ENCODE results near the gene TMTC2. TPM values are rescaled to one million over a fixed set of nuclear protein-coding genes. Genes with fewer than 3 reads are reported as not detected.

TMTC2 gene
- total and polyA plus RNA-seq, 10 of the 15 experiments (the other 5 are each of a cell fraction or from before 2014, with no cell fraction given): 0.14 to 9.7 (median 1.2) TPM

GRCh38 chr12:83075471-83075870 lies 388.8 kb downstream of the TMTC2 start:
- TF ChIP-seq ATF7 (IDR thresholded peaks at IDR 0.05; ENCODE audit: low read depth): no peak
- no peak for TF ChIP-seq SMAD5 (IDR thresholded peaks at IDR 0.05; ENCODE audit: low read depth)
- no peak for TF ChIP-seq DPF2 (IDR thresholded peaks at IDR 0.05)
- no peak for TF ChIP-seq SMARCA5 (IDR thresholded peaks at IDR 0.05)
- no peak for TF ChIP-seq POLR2AphosphoS5 (IDR thresholded peaks at IDR 0.05; ENCODE audit: low read length)
- TF ChIP-seq STAT3 (IDR thresholded peaks at IDR 0.05; ENCODE audit: low read depth, low read length): no peak
- TF ChIP-seq ZBTB40 (IDR thresholded peaks at IDR 0.05; ENCODE audit: borderline replicate concordance): no peak
- no peak for TF ChIP-seq E2F8 (IDR thresholded peaks at IDR 0.05; ENCODE audit: low read depth, partially characterized antibody)
- no peak for TF ChIP-seq STAT1 (conservative IDR thresholded peaks at IDR 0.05)
- TF ChIP-seq SIN3A (IDR thresholded peaks at IDR 0.05; ENCODE audit: low read depth, low read length): no peak
- 50% methylated on average over 1 of the region's 1 CpG for WGBS (ENCODE audit: insufficient coverage, insufficient replicate concordance, low lambda C conversion rate, missing lambda C conversion rate)

More at GRCh38 chr12:83075471-83075870, 388.8 kb downstream of the TMTC2 start:
- intact Hi-C loops (cut with micrococcal nuclease; ENCODE audit: unreplicated experiment) (no loop called here), in situ Hi-C loops (cut with MboI) (no loop called here)
- Histone ChIP-seq H2AFZ (ENCODE audit: control insufficient read depth, low read depth, low read length) (no peak overlapping the region), H3K36me3 (ENCODE audit: control insufficient read depth in 2 of 2, insufficient read depth in 2 of 2, low read length in 1 of 2) (no peaks in the 10 kb centered on the region), H3K4me3 (no peak overlapping the region), H3K9me3 (replicated peaks; ENCODE audit: control insufficient read depth, insufficient read depth, low read length) (no peaks in the 10 kb centered on the region), H3K27me3 (replicated peaks in 1 of 2; ENCODE audit: control insufficient read depth in 2 of 2, insufficient read depth in 2 of 2, low read length in 1 of 2) (no peaks in the 10 kb centered on the region), H3K27ac (ENCODE audit: control insufficient read depth, insufficient read depth) (no peak overlapping the region), H3K79me2 (ENCODE audit: control insufficient read depth, insufficient read depth, low read length) (no peaks in the 10 kb centered on the region), H3K9ac (ENCODE audit: control insufficient read depth, insufficient read depth, low read length) (no peak overlapping the region), H4K20me1 (ENCODE audit: control insufficient read depth, insufficient read depth) (no peaks in the 10 kb centered on the region), H3K4me2 (ENCODE audit: control insufficient read depth, insufficient read depth) (no peak overlapping the region), H3K4me1 (ENCODE audit: control insufficient read depth, insufficient read depth, low read length) (no peaks in the 10 kb centered on the region)
- FAIRE-seq: no peak
- ChIA-PET RAD21 (ENCODE audit: unreplicated experiment) (no interaction called here), POLR2A (no interaction called here), CTCF (interaction anchor here (0.6 kb wide), 1 partner anchor 1603 kb away, joined by 3 read pairs; no protein-coding TSS in a partner anchor), SMC1A (ENCODE audit: uncharacterized antibody, unreplicated experiment) (no interaction called here)
- ATAC-seq: no peak
- DNase-seq (ENCODE audit: low read depth, low spot score): no peak
- BruUV-seq (replicated peaks): no TSS peak

All from GM12878 (cell line).